C4-2B (cell line): Measurements from ENCODE around the gene GAS2.
A peak's percentile ranks its signal among the peaks of the same experiment; 100 is the strongest.

Experiments
- H3K27ac ChIP-seq: fragments of 450-650 bp; 2 replicates; pipeline ENCODE4 v1.5.1; 2017
- ZFX ChIP-seq: fragments of 450-650 bp; IDR thresholded peaks from 2 replicates; pipeline ENCODE4 v1.6.1; 2017
- TF ChIP-seq, protein P1 (sequence below): fragments of 450-650 bp; conservative IDR thresholded peaks from 2 replicates; pipeline ENCODE4 v1.5.1; 2017; ENCODE audit warnings: mild to moderate bottlenecking

Gene GAS2

DNA sequence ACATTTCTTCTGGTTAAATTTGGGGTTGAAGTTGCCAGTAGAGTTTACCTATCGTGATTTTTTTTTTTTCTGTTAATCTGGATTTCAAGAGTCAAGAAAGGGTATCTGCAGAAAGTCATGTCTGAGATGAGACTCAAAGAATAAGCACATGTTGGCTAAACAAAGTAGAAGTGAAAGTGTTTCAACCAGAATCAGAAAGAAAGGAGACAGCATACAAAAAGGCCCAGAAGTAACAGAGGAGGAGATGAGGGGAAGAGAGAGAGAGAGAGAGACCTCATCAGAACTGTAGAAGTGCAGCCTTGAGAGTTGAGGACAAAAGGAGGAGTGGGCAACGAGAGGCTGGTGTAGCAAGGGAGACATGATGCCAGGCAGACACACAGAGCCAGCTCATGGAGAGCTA lies 108.3 kb downstream of the GAS2 start:
- no peak overlapping the region for H3K27ac ChIP-seq
- TF ChIP-seq ZFX, result no peak
- TF ChIP-seq, protein P1, sequence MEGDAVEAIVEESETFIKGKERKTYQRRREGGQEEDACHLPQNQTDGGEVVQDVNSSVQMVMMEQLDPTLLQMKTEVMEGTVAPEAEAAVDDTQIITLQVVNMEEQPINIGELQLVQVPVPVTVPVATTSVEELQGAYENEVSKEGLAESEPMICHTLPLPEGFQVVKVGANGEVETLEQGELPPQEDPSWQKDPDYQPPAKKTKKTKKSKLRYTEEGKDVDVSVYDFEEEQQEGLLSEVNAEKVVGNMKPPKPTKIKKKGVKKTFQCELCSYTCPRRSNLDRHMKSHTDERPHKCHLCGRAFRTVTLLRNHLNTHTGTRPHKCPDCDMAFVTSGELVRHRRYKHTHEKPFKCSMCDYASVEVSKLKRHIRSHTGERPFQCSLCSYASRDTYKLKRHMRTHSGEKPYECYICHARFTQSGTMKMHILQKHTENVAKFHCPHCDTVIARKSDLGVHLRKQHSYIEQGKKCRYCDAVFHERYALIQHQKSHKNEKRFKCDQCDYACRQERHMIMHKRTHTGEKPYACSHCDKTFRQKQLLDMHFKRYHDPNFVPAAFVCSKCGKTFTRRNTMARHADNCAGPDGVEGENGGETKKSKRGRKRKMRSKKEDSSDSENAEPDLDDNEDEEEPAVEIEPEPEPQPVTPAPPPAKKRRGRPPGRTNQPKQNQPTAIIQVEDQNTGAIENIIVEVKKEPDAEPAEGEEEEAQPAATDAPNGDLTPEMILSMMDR, result no peak

DNA sequence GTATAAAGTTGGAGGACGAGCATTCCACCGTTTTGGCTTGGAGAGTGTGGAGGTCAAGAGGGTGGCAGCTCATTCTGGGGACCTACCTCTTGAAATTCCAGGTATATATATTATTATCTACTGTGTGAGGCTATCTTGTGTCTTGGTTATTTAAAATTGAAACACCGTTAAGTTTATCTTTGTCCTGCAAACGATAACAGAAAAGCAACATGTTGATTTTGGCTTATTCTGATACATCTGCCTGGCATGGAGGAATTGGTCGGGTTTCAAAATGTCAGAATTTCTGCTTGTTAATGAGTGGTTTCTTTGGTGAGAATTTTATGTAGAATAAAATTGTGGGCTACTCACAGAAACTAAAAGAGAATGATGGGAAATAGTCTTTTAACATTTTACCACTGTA lies 108.8 kb downstream of the GAS2 start:
- no peak overlapping the region for H3K27ac ChIP-seq
- TF ChIP-seq, protein P1, result no peak
- no peak for TF ChIP-seq ZFX

DNA sequence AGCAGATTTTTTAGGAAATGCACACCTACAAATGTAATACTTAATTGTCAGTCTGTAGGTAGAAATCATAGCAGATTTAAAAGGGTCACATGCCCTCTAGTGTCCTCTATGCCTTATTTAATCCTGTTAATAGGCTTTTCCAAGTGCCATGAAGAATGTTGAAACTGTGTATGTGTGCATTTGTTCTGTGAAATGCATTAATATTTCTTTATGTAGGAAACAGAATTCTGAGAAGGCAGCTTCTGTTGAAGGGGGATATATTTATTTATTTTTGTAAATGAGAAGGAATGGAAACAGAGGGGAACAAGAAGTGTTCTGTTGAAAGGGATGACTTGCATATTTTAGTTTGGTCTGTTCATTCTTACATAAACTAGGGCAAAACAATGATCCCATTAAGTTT lies 112.2 kb downstream of the GAS2 start:
- no peak overlapping the region for H3K27ac ChIP-seq
- no peak for TF ChIP-seq ZFX
- TF ChIP-seq, protein P1, result peak; percentile 35

DNA sequence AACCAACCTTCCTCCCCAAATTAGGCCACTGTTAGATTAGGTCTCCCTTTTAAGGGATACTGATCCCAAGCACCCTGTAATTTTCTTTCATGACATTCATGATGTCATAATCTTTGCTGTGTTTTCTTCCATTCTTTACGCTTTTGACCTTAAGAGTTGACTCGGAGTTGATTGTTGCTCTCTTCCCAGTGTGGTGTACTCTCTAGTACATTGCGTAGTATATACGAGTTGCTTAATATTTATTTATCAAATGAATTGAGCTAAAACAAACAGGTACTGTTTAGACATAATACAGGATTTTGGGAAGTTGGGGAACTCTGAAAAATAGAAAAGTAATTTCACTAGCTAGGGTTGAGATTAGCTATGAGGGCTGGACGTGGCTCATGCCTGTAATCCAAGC lies 113.4 kb downstream of the GAS2 start:
- no peak for TF ChIP-seq ZFX
- TF ChIP-seq, protein P1, result no peak
- no peak overlapping the region for H3K27ac ChIP-seq

DNA sequence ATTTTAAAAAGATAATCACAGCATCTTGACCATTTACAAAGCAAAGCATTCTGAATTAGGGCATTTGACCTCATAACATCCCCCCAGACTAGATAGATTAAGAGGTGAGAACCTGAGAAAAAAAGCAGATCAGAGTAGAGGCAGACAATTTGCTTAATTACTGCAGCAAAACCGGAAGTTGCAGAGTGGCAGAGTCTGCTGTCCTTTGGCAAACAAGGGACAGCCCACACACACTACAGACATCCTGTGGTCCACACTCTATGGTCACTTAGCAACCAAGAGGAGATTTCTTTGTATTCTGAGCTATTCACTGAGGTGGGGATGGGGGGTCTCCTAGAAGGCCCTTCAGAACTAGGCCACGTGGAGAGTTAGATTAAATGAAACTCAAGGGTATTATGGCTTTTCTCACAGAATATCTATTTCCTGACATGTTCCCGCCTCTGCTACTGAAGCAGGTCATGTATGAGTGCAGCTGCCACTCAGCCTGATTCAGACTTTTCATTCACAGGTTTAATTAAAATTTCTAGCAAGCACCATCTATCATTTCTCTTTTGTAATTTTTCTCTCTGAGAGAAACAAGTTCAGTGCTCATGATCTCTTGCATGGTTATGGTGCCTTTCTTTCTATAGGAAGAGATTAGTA lies 114.7 kb downstream of the GAS2 start:
- H3K27ac ChIP-seq, result no peak overlapping the region
- TF ChIP-seq, protein P1, result no peak
- no peak for TF ChIP-seq ZFX

DNA sequence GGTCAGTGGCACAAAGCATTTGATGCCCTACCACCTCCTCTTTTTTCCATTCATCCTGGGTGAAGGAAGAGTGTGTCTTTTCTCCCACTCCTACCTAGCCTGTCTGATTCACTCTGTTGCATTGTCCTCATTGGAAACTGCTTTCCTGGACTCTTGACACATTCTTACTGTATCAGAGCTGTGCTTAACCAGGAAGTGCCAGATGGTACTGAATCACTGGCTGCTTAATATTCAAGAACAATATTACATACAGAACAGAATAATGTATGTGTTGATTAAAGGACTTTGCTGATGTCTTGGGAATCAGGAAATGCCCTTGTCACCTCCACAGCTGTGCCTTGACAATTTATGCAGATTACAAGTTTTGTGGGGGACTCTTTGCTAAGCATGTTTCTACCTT lies 118.8 kb downstream of the GAS2 start:
- TF ChIP-seq, protein P1, result no peak
- TF ChIP-seq ZFX, result no peak
- H3K27ac ChIP-seq, result no peak overlapping the region

DNA sequence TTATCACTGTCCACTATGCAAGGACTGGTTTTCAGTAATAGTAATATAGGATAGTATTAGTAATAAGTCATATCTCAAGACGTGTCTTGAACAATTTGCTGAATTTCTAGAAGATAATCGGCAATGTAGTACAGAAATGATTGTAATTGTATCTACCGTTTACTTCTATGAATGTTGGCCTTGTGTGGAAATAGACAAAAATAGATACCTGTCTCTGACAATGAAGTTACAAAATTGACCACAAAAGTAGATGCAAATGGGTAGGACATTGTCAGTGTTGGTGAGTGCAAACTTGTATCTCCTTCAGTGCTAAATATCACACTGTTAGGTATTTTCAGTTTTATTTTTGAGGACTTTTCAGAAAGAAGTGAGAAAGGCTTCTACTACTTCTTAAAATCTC lies 120.1 kb downstream of the GAS2 start:
- no peak for TF ChIP-seq ZFX
- TF ChIP-seq, protein P1, result no peak
- no peak overlapping the region for H3K27ac ChIP-seq
